EL (cell line): ENCODE data around the gene ZNF710.

ENCODE experiments used
- DNase-seq: peaks from one replicate; pipeline ENCODE4 v3.0.0-alpha.2; 2016

ZNF710 gene

GRCh38 chr15:90083419-90083818 lies 82.3 kb downstream of the ZNF710 start:
- no peak for DNase-seq

GRCh38 chr15:90083954-90084607 lies 83.0 kb downstream of the ZNF710 start:
- DNase-seq, result no peak

GRCh38 chr15:90084876-90085423 lies 83.8 kb downstream of the ZNF710 start:
- no peak for DNase-seq

GRCh38 chr15:90085565-90085964 lies 84.4 kb downstream of the ZNF710 start:
- DNase-seq, result no peak

- peak; percentile 55 for DNase-seq
Observed at GRCh38 chr15:90086868-90087268, 85.7 kb downstream of the ZNF710 start.

GRCh38 chr15:90087454-90088154 lies 86.5 kb downstream of the ZNF710 start:
- DNase-seq, result peak; percentile 30

GRCh38 chr15:90090226-90090848 lies 89.2 kb downstream of the ZNF710 start:
- DNase-seq, result no peak

- DNase-seq, result no peak
Observed at GRCh38 chr15:90091156-90091931, 90.2 kb downstream of the ZNF710 start.

GRCh38 chr15:90095521-90095959 lies 94.4 kb downstream of the ZNF710 start:
- no peak for DNase-seq

- DNase-seq, result no peak
Observed at GRCh38 chr15:90097475-90097874, 96.4 kb downstream of the ZNF710 start.

GRCh38 chr15:90099072-90099867 lies 98.1 kb downstream of the ZNF710 start:
- DNase-seq, result no peak

GRCh38 chr15:90099868-90100831 lies 99.0 kb downstream of the ZNF710 start:
- peak; percentile 65 for DNase-seq

- DNase-seq, result peak; percentile 27
Observed at GRCh38 chr15:90101130-90101968, 100.2 kb downstream of the ZNF710 start.

GRCh38 chr15:90101969-90102890 lies 101.1 kb downstream of the ZNF710 start, which contains the start of gene IDH2:
Gene IDH2 (minus strand): TSS chr15:90102468. CDS start chr15:90102390, 78 bp downstream.
- DNase-seq, result peak; percentile 85

GRCh38 chr15:90103701-90104329 lies 102.7 kb downstream of the ZNF710 start:
- no peak for DNase-seq

GRCh38 chr15:90104551-90104950 lies 103.4 kb downstream of the ZNF710 start:
- no peak for DNase-seq

- DNase-seq, result no peak
Observed at GRCh38 chr15:90105521-90105920, 104.4 kb downstream of the ZNF710 start.

GRCh38 chr15:90106522-90107117 lies 105.5 kb downstream of the ZNF710 start:
- peak; percentile 65 for DNase-seq
